Activated gamma-delta T cell (primary cell): Measurements from ENCODE around the gene C2.

ENCODE experiments used
- DNase-seq: peaks from one replicate; lab custom pipeline; 2025; lab: John Stamatoyannopoulos, UW
- total RNA-seq, 2 donors: gene quantifications; one replicate each; lab custom pipeline; 2026; lab: John Stamatoyannopoulos, UW

Gene C2
- total RNA-seq, result 1.3 to 1.4 reads per million in 2 donors

DNA sequence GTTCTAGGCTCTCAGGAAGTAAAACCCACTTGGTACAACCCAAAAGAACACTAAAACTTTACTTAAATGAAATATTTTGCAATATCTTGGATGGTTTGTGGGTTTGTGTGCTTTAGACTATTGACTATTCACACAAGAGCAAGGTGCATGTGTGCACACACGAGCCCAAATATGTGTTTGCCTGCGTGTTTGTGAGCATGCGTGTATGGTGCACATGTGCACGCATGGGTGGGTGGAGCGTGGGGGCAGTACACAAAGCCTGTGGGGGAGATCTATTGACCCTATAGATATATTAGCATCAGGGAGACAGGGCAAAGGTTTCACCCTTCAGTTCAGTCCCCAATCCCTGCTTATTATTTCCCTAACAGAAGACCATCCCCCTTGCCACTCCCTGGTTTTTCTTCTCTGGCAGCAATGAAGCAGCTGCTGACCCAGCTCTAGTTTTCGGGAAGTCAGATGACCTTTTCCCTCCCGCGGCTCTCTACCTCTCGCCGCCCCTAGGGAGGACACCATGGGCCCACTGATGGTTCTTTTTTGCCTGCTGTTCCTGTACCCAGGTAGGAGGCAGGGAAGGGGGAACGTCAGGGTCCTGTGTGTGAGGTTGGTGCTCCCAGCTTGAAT, at the start of gene C2:
Gene C2, plus strand, starts transcription at position 476 of the 621 bp plus-strand sequence. Its CDS starts 36 bp downstream, at position 512.
- DNase-seq, result no peak

- DNase-seq, result no peak
These were observed 49.3 kb upstream of the C2 start for GRCh38 chr6:31878222-31878621.

DNA sequence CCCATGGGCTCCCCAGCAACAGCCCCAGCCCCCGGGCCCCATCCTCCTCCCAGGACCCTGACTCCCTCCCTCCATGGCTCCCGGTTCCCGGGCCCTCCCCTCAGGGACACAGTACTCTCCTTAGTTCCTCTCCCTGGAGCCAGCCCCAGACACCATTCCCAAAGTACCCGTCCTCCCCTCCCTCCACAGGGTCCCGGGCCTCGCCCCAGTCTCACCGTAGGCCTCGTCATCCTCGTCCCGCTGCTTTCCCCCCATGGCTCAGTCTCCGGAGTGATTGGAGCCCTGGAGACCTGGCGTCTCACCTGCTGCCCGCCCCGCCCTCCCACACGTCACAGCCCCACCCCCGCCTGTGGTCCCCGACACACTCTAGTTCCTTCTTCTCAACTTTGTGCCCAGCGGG, 48.8 kb upstream of the C2 start, which contains the start of gene SLC44A4:
Gene SLC44A4, minus strand, starts transcription at position 272 of the 400 bp plus-strand sequence. Its CDS starts 17 bp downstream, at position 255.
- no peak for DNase-seq

- DNase-seq, result no peak
These were observed 48.4 kb upstream of the C2 start for GRCh38 chr6:31879143-31879542.

DNA sequence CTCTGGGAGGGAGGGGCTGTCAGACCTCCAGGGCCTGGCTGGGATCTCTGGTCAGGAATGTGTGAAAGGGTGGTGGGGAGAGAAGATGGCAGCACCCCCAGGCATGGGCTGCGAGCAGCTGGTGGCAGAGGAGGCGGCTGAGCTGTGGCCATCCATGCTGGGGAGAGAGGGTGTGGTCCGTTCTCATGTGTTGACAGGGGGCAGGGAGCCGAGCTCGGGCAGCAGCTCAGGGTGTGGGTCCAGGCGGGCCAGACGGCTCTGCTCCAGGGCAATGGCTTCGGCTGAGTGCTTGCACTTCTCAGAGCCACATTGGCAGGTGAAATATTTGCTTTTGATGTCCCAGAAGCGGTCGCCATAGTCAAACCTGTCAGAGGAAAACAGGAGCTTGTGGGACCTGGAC, 47.6 kb upstream of the C2 start:
- DNase-seq, result no peak

- no peak for DNase-seq
These were observed 46.9 kb upstream of the C2 start for GRCh38 chr6:31880616-31881015.

DNA sequence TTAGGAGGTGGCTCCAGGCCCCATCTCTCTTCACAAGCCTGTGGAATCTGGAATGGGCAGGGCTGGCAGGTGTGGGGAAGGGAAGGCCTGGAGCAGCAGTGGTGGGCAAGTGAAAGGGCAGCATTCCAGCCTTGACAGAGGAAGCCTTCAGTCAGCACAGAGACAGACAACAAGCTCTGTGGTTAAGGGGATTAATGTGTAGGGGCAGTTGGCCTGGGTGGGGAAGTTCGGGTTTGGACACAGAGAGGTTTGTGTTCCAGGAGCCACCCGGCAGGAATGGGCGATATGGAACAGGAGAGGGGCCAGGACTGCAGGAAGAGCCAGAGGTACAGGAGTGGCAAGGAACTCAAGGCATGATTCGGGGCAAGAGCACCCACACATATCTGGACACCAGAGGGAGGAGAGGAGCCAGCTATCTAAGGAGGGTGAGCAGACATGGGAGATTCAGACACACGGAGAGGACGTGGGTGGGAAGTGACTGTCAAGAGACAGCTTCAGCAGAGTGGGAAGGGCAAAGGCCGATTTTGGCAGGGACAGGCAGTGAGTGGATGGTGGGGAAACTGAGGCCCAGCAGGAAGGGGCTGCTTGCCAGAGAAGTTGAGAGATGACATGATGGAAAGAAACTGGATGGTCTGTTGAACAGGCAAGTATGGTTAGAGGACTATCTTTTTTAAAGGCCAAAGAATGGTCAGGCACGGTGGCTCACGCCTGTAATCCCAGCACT, 46.2 kb upstream of the C2 start:
- DNase-seq, result no peak

- DNase-seq, result no peak
These were observed 45.2 kb upstream of the C2 start for GRCh38 chr6:31882344-31882743.

- no peak for DNase-seq
These were observed 43.8 kb upstream of the C2 start for GRCh38 chr6:31883676-31884075.

DNA sequence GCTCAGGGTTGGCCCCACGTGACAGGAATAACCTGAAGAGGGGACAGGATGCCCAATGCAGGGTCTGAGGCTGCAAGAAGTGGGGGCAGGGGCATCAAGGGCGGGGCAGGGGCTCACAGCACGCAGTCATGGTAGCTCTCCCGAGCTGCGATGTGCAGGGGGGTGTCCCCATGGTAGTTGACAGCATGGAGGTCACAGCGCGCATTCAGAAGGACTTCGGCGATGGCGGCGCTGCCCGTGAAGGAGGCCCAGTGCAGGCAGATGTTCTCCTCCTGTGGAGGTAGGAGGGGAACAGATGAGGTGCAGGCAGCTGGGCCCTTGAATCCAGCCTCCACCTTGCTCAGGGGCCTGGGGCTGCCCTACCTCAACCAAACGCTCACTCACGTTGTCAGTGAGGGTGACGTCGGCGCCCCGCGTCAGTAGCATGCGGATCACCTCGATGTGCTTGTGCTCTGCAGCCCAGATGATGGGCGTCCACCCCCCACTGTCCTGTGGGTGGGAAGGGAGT, 42.9 kb upstream of the C2 start:
- no peak for DNase-seq

GRCh38 chr6:31886541-31886991, 41.0 kb upstream of the C2 start:
- no peak for DNase-seq

DNA sequence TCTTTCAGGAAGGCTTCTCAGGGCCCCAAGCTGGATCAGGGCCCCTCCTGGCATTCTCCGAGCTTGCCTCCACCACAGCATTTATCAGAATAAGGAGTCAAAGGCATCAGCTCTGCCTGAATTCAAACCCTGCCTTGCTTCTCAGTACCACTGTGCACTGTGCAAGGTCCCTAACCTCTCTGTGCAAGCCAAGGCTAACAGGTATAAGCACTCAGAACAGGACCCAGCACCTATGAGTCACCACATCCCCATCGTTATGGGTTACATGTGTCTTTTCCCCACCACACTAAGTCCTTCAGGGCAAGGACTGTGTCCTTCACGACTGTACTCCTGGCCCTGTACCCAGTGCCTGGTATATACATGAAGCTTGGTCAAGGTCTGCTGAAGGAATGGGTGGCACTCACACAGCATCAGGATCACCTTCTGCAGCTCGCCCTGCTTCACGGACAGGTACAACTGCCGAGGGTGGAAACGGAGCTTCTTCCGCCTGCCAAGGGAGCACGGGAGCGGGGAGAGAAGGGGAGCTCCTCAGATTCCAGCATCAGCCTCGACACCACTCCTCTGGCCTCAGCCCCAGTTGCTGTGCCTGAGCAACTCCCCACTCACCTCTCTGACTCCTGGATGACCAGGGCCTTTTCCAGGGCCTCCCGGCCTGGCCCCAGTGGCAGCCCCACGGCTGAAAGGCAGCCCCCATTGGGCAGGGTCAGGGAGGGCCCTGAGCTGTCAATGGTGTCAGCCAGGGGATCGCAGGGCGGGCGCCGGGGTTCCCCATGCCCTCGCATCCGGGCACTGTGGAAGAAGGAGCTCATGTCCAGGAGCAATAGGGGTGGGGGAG, 40.1 kb upstream of the C2 start:
- DNase-seq, result no peak

DNA sequence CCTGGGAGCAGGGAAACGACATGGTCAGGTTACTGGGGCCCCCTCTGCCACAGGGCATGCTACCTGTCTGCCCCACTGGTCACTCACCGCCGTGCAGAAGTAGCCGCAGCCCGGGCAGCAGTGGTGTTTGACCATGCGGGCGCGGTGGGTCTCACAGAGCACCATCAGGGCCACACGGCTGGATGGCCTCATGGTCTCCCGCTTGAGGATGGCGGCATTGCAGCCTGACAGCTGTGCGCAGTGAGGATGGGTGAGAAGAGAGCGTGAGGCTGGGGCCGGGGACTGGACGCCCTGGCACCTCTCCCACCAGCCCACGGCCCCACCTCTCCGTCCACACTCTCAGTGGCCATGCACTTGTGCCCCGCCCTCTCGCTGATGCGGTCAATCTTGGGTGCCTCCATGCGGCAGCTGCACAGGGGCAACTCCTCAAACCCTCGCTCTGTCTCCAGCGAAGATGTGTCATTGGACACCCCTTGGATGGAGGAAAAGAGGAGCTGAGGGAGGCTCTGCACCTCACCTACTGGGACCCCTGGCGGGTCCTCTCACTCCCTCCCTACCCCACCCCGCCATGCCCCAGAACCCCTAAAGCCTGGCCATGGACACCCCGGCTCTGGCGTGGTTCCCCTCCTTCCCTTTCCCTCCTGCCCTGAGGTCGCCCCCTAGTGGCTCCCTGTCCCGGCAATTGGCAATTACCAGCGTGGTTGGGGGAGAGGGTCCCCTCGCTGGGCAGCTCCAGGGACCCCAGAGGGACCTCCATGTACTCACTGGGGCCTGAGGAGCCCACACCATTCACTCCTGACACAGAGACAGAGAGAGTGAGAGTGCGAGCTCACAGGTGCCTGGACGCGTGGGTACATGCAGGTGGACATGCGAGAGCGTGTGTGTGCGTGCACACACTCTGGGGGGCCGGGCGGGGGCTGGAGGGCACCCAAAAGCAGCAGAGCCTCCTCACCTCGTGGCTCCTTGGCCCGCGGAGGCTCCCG, 39.0 kb upstream of the C2 start:
- DNase-seq, result no peak

DNA sequence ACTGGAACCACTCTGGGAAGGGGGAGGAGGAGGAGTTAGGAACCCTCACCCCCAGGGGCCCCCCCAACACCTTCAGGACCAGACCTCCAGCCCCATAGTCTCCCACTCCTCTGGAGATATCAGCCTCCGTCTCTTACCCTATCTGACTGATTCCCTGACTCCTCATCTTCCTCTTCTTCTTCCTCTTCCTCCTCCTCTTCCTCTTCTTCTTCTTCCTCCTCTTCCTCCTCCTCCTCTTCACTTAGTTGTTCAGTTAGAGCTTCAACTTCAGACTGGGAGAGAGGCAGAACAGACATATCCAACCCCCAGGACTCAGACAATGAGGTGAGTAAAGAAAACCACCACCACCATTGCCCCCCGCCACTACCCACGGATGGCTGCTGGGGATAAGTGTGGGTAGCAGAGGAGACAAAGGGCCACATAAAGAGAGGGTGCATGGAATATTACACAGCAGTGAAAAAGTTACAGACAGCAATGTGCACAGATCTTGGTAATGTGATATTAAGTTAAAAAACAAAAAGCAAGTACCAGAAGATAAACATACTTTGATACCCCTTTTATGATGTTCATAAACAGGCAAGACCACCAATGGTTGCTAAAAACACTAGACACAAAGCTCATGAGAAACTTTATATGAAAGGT, 38.1 kb upstream of the C2 start:
- DNase-seq, result no peak

- no peak for DNase-seq
These were observed 34.7 kb upstream of the C2 start for GRCh38 chr6:31892821-31893220.

GRCh38 chr6:31896493-31896855, 31.0 kb upstream of the C2 start:
- no peak for DNase-seq

DNA sequence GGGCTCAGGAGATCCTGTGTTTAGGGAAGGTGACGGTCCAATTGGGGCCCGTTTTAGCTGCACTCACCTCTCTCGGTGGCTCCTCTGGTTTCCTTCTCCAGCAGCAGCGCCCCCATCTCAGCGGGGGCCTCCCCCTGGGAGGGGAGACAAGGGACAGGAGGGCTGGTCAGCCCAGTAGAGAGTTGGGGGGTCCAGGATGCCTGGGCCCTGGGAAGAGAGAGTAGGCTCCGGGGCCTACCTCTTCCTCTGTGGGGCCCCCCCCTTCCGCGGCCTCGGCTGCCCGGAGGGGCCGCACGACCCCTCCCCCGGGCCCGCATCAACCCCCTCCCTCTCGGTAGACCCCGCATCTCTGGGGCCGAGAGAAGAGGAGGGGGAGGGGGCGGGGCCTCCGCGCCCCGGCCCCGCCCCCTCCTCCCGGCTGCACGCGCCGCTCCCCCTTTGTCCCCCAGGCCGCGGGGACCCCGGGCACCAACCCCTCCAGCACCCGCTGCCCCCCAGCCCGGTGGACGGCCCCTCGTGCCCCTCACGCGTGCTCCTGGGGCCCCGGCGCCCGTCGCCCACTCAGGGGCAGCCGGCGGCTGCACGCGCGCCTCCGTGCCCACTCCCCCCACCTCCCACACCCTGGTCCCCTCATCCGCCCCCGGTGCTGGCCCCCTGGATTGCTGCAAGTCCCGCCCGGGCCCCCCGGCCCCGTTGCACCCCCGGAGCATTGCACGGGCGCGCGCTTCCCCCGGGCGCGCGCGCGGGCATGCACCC, 30.5 kb upstream of the C2 start:
- DNase-seq, result no peak

GRCh38 chr6:31897612-31898382, 29.7 kb upstream of the C2 start, which contains the start of gene EHMT2:
EHMT2 (minus strand) TSS chr6:31897698; CDS start chr6:31897677, 21 bp downstream.
- DNase-seq, result peak; percentile 76
